AG09309 (cell line): ENCODE results near the gene PSPH.
"Not testable (repeated sequence)": the region's sequence is repeated elsewhere in the genome, so short reads cannot be mapped to it uniquely, and the experiment has no call there.

Experiments
- DNase-seq: peaks from one replicate; pipeline ENCODE4 v3.0.0-alpha.2; 2010; ENCODE audit warnings: low read depth
- H3K4me3 ChIP-seq: 2 replicates; pipeline ENCODE4 v1.5.1; 2011; ENCODE audit warnings: mild to moderate bottlenecking, low read depth, low read length, moderate library complexity; ENCODE audit not compliant: control insufficient read depth
- CTCF ChIP-seq: IDR thresholded peaks from 2 replicates; pipeline ENCODE4 v1.5.1; 2011; ENCODE audit warnings: mild to moderate bottlenecking, low read depth, low read length, inconsistent platforms; ENCODE audit not compliant: insufficient read depth, control insufficient read depth; ENCODE audit errors: missing control alignments

The PSPH gene

GRCh38 chr7:56078196-56078595 lies 27.0 kb upstream of the PSPH start:
- DNase-seq: no peak
- H3K4me3 ChIP-seq: no peak overlapping the region
- no peak for TF ChIP-seq CTCF

- no peak overlapping the region for H3K4me3 ChIP-seq
- no peak for DNase-seq
- no peak for TF ChIP-seq CTCF
Observed at GRCh38 chr7:56077681-56078080, 26.4 kb upstream of the PSPH start.

- peak; percentile 40 for DNase-seq
- H3K4me3 ChIP-seq: no peak overlapping the region
- TF ChIP-seq CTCF: peak; percentile 93
Observed at GRCh38 chr7:56074371-56074791, 23.1 kb upstream of the PSPH start.

GRCh38 chr7:56066376-56066775 lies 15.1 kb upstream of the PSPH start:
- not testable (repeated sequence) for H3K4me3 ChIP-seq, DNase-seq

DNA sequence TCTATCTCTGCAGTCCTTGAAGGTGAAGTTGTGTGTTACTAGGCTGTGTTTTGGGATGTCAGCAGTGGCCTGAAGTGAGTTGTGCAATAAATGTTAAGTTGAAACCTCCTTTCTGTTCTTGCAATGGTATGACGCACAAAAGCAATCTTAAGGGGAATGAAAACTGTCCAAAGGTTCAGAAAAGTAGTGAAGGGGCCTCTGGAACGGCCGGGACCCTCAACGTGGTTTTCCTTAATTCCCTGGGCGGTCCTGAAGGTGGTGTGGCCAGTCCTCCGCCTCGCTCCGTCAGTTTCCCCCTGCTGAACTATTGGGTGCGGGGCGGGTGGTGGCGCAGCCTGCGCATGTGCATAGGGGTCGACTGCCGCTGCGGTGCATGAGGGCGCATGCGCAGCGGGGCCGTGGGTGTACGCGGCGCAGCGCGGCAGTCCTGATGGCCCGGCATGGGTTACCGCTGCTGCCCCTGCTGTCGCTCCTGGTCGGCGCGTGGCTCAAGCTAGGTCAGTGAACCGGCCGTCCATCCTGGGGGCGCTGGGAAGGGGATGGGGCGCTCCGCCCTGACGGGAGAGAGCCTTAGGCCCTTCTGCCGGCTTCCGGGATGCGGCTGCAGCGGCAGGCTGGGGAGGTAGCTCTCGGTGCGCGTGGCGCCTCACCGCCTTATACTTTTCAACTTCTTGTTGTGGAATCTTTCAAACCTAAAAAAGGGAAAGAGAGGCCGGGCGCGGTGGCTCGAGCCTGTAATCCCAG lies 12.8 kb upstream of the PSPH start, which contains the start of gene SUMF2:
TSS of gene SUMF2 (plus strand) at position 405 of the 744 bp plus-strand sequence. CDS start at position 431, 26 bp downstream.
- peak; percentile 49 for DNase-seq
- peak within 1 kb of the TSS; percentile 84 for H3K4me3 ChIP-seq
- peak; percentile 23 for TF ChIP-seq CTCF

DNA sequence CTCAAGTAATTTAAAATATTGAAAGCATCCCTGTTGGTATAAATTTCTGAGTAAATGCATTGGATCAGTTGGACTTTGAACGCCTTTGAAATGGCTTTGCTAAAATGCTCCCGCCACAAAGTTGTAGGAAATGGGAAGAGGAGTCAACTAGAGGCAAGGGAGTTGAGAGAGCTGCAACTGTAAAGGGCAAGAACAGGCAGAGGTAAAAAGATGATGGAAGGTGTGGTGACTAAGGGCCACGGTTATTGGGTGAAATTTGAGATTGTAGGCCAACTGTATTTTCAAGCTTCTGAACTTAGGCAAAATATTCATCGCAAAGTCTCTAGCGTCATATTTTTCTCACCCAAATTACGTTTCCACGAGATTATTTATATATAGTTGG lies 12.2 kb upstream of the PSPH start:
- H3K4me3 ChIP-seq: no peak overlapping the region
- no peak for TF ChIP-seq CTCF
- no peak for DNase-seq

DNA sequence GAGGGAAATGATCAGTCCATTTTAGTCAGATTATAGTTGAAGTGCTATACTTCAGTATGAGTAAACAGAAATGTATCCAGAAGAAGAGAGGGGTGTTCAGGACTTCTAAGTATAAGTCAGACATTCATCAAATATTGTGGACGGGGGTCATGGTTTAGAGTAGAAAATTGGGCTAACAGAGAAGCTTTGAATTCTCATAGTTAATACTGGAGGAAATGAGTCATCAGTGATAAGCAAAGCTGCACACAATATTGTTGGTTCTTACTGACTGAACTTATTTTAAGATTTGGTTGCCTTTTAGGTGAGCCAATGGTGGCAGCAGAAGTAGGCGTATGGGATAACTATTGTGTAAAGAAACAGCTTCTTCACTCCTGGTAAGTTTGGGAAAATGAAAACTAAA lies 11.1 kb upstream of the PSPH start:
- no peak overlapping the region for H3K4me3 ChIP-seq
- TF ChIP-seq CTCF: no peak
- DNase-seq: peak; percentile 42
